NCI-H1436 (cell line): ENCODE data around the gene PHLPP1.

Source experiments
- DNase-seq: peaks from one replicate; lab custom pipeline; 2025; lab: John Stamatoyannopoulos, UW

The PHLPP1 gene

DNA sequence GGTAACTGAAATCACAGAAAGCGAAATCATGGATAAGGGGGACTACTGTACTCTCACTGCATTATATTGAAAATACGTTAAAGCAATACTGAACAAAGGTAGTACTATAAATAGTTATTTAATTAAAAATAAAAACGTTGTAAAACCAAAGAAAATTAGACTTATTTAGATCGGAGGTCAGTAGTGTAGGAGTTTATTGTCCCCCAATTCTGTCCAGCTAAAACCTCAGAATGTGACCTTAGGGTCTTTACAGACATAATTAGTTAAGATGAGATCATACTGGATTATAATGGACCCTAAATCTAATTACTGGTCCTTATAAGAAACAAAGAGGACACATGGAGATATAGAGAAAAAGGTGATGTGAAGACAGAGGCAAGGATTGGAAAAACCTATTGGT is 95.3 kb downstream of the PHLPP1 start:
- DNase-seq = no peak

DNA sequence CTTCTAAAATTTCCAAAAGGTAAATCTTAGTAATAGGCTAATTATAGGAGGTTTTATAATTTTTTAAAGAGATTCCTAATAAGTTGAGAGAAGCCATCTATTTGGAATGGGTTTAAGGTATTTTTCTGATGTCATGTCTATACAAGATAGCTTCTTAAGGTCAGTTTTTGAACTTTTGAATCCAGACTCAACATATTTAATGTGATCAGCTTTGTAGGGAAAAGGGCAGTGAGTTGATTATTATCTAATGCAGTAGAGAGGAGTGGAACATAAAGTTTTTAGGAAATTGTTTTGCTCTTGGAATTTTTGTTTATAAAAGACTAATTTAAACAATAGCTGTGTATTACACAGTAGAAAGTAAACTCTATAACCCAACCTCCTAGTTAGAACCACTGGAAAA is 96.3 kb downstream of the PHLPP1 start:
- no peak for DNase-seq

DNA sequence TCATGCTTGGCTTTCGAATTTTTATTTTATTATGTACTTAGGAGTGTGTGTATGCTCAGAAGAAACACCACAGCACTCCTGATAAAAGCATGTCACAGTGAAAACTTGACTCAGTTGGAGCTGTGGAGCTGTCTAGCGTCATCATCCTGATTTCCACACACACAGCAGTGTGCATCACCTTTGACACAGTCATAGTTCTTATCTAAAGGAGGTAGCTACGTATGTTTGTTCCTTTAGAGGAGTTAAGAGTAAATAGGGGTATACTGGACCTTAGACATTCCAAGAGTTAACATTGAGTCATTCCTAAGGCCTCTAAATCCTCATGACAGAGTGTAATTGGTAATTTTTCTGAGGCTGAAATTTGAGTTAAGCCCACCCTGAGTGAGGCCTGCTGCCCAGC is 96.9 kb downstream of the PHLPP1 start:
- no peak for DNase-seq

DNA sequence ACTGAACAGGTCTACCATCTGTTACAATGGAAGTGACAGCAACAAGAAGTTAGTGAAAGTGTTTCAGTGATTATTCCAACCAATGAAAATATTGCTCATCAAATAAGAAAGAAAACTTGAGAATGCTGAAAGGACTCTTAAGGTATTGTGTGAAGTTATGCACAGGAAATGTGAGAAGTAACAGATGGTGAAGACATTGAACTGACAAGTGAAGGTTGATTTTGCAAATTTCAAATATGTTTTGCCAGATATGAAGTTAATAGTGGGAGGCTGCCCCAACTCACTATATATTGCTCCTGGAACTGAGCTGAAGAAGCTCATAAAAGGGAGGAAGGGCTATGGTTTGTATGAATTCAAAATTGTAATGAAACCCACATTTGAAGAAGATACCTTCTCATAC is 97.5 kb downstream of the PHLPP1 start:
- DNase-seq = no peak

DNA sequence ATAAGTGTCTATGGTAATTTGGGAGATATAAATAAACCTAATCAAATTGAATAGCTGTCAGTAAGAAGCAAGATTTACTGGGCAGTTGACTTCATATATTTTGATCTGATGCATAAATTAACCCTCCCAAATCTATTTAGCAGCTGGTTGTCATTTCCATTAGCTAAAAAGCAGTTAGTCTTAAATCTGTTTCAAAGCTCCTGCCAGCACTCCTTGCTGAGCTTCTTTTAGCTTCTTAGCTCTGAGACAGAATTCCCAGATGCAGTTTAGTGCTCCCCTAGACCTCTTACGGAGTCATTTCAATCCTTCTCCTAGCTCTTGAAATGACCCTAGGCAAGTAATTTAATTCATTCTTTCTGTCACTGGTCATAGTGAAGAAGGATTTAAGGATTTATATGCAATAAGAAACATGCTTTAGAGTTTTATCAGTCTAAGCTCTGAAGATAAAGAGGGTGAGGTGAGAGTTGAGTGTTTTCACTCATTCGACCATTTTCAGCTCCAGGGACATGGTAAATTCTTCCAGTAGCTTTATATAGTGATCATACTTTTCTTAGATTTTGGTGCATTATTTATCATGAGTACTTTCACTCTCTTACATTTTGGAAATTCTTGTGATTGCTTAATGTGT is 98.9 kb downstream of the PHLPP1 start:
- DNase-seq = no peak

DNA sequence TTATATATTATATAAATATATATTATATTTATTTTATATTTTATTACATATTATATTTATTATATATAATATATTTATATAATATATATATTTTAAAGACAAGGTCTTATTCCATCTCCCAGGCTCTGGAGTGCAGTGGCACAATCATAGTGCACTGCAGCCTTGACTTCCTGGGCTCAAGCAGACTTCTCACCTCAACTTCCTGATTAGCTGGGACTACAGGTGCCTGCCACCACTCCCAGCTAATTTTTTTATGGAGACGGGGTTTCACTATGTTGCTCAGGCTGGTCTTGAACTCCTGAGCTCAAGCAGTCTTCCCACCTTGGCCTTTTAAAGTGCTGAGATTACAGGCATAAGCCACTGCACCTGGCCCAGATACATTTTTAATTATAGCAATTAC is 110.0 kb downstream of the PHLPP1 start:
- DNase-seq = no peak

DNA sequence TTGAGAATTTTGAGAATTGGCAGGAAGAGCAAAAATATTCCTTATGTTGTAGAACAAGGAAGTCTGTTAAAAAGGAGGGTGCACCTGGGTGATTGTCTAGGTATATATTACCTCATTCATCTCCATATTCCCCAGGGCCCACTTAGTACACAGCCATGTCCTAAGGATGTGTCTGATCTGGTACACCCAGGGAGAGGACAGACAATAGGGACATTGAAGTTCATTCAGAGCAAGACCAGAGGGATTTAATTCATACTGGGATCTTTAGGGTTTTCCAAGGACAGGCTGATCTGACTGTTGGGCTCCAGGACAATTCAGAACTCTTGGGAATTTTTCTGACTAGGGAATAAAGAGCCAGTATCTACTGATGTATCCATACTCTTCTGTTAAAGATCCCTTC is 112.1 kb downstream of the PHLPP1 start:
- no peak for DNase-seq

DNA sequence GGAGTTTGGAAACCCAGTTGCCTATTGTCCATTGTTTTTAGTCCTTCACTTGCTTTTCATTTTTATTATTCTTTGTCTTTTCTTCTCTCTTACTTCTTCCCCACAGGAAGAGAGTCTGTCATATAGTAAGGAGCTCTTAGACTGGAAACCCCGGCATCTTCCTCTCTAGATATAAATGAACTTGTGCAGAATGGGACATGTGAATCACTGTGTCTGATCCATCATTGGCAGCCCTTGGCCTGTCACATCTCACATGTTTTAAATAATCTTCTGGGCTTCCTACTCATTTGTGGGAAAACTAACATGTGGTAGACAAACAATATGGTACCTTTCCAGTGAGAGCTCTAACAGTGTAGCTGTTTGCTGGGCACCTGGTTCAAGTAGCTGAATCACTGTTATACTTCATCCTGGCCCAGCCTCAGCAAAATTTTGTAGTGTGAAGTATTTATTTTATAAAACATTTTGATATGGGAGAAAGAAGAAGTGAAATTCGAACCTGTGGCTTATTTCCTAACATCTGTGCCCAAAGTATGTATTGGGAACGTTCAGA is 112.8 kb downstream of the PHLPP1 start:
- no peak for DNase-seq

DNA sequence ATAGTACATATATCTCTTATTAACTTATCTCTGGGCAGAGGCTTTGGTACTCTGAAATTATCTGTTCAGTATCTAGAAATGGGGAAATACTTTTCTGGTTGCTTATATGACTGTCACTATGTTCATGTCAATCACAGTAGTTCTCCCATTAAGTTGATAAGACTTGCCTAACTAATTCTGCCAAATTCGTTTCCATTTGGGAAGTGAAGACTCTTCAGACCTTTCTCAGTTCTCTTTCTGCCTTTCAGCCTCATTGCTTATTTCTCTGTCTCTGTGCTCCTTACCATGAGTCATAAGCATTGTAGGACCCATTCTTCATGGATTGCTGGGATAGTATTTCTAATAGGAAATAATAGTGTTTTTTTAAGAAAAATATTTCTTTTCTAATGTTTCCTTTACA is 113.5 kb downstream of the PHLPP1 start:
- DNase-seq = no peak

DNA sequence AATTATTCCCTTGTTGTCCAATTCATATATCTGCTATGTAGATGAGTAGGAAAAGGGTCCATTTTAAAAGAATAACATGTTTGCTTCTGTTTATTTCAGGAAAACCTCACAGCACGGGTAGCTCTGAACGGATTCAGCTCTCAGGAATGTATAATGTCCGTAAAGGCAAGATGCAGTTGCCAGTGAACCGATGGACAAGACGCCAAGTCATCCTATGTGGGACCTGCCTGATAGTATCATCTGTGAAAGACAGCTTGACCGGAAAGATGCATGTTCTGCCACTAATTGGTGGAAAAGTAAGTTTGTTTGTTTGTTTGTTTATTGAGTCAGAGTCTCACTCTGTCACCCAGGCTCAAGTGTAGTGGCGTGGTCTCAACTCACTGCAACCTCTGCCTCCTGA is 114.6 kb downstream of the PHLPP1 start:
- no peak for DNase-seq

DNA sequence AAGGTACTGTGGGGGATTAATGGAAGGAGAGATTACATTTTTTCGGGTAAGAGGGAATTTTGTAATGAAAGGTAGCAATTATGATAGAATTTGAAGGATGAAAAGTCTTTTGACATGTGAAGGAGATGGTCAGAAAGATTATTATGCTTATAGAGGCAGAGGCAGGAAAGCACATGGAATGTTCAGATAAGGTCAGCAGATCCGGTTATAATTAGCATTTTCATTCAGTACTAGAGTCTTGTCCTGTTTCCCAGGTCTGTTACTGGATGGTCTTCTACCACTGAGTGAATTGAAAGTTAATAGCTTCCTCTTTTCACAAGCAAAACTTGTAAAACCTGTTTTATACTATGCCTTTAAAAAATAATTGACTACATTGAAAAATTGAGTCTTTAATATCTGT is 116.9 kb downstream of the PHLPP1 start:
- no peak for DNase-seq

DNA sequence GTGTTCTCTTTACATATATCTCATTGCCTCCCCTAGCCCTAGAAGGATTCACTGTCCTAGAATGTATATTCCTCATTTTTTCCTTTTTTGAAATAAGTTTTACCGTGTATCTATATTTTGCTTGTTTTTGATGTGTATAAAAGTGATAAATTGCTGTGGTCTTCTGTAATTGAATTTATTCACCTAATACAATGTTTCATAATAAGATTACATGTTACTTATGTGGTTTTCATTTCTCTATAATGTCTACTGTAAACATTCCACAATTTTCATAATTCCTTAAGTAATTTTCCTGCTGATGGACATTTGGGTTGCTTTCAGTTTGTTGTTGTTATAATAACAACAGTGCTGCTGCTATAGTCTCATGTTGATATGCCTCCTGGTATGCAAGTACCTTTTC is 118.2 kb downstream of the PHLPP1 start:
- no peak for DNase-seq

DNA sequence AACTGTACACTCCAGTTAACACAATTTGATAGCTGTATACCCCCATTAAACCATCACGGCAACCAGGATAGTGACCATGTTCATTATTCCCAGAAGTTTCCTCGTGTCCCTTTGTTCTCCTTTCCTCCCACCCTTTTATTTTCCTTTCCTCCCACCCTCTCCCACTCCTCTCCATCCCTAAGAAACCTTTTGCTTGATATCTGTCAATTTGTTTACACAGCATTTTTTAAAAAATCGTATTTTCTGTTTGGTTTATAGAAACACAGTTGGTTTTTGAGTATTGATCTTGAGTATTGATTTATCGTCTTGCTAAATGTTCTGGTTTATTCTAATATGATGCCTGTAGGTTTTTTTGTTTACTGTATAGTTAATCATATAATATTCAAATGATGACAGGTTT is 119.4 kb downstream of the PHLPP1 start:
- DNase-seq = no peak

DNA sequence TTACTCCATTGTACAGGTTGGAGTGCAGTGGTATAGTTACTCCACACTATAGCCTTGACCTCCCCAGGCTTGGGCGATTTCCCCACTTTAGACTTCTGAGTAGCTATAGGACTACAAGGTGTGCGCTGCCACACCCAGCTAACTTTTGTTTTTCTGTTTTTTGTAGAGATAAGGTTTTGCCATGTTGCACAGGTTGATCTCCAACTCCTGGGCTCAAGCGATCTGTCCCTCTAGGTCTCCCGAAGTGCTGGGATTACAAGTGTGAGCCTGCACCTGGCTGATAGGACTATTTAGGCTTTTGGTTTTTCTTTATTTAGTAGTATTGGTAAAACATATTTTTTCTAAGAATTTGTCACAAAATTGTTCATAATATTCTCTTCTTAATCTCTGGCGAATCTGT is 121.7 kb downstream of the PHLPP1 start:
- no peak for DNase-seq

DNA sequence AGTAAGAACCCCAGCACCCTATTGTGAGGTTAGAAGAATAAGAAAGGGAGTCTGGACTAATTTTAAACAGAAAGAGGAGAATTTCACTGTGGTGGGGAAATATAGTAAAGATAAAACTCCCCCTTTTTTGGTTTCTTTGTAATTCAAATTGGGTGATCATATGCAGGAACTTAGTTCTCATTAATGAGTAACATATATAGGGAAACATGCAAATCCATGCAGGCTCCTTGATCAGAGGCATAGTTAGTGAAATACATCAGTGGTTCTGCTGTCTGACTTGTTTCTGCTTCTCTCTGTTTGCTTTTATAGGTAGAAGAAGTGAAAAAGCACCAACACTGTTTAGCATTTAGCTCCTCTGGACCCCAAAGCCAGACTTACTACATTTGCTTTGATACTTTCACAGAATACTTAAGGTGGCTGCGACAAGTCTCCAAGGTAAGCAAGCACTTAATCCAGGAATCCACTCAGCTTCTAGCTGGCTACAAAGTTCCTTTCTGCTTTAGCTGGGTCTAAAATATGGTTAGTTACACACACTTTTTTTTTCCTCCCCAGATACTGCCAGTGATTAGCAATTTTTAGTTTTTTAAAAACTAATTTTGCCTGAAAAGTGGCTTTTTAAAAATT is 123.2 kb downstream of the PHLPP1 start:
- no peak for DNase-seq

DNA sequence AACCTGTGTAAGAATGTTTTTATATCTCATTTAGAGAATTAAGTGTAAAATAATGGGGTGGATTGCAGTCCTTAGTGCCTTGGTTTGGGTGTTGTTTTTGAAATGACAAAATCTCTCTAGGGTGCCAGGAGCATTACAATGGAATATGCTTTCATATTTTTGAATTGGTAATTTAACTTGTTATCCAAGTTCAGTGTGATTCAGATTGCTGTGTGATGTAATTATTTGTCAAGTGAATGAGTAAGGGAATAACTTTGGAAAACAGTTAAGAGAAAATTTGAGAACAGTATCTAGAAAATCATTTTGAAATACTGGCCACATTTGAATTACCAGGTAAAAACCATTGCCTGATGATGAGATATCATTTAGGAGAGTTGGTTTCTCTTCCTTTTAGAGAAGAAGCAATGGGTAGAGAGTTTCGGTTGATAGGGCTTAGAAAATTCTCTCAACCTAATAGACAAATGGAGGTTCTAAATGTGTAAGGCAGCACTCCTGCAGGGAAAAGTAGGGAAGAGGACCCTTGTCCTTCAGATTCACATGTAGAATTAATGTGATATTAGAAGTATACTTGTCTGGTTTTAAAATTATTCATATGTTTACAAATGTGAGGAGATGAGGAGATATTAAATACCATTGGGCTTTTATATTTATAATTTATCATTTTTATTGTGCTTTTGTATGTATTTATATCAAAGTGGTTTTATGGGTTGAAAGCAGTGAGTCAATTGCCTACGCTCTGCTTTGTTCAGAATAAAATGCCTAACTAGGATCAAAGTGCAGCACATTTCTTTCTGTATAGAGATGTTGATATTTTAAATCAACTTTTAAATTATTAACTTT is 124.8 kb downstream of the PHLPP1 start:
- no peak for DNase-seq

DNA sequence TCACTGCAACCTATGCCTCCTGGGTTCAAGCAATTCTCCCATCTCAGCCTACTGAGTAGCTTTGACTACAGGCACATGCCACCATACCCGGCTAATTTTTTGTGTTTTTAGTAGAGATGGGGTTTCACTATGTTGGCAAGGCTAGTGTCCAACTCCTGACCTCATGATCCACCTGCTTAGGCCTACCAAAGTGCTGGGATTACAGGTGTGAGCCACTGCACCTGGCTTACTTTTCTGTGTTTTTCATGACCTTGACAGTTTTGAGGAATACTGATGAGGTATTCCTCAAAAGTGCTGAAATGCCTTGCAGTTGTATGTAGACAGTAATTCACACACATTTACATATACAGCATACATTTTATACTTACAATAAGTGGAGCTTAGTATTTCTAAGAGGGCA is 126.1 kb downstream of the PHLPP1 start:
- no peak for DNase-seq

DNA sequence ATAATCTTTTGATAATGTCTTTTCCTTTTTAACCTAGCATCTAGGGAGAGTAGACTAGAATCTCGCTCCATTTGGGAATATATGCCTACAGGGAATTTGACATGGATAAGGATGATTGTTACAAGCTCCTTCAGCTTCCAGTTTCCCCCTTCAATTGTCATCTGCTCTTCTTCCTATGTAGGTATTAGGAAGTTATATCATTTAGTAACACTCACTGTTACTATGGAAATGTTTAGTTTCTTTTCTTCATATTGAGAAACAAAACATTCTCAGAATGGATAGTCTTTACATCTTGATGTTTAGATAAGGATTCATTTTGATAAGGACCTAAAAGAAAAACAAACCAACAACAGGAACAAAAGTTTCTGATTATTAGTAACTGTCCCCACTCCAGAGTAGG is 127.6 kb downstream of the PHLPP1 start:
- DNase-seq = no peak

DNA sequence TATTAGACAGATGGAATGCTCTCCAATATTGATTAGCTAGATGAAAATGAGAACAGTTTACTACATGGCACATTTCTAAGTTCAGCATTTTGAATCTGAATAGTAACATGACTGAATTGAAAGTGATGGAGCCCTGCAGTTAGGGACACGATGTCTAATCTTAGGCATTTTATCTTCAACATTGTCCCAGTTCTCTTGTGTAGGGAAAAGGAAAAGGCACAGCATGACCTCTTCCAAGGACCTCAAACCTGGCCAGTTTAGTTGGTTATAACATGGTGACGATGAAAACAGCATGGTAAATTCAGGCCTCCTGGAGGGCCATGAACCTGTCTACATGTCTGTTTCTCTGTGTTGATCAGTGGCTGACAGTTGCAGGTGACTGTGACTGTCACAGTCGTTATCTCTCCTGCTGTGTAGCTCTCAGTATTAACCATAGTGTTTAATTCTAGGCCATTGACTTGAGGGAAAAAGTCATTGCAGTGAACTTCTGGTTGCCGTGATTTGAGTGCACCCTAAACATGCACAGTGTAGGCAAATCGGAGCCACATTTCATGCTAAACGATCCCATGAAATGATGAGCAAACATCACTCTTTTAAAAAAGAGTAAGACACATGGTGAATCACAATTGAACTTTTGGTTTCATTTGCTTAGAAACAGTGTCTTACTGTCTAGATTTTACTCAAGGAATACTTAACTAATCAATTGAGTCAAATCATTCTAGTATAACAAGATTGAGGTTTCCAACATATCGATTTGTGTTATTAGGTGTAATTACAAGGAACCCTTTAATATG is 129.7 kb downstream of the PHLPP1 start:
- DNase-seq = no peak

DNA sequence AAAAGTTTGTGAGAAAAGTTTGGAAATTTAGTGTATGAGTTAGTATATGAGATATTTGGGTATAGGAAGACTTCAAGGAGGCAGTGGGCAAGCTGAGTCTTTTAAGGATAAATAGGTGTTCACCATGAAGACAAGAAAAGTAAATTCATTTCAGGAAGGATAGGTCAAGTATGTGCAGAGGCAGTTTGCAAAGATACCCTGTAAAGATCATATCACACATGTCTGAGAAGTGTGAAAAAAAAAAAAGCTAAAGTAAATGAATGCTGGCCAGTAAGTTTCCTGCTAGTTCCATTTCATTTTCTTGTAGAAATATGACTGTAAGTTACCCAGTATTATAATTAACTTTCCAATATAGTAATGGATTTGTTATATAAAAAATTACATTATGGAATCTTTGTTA is 131.0 kb downstream of the PHLPP1 start:
- DNase-seq = no peak

DNA sequence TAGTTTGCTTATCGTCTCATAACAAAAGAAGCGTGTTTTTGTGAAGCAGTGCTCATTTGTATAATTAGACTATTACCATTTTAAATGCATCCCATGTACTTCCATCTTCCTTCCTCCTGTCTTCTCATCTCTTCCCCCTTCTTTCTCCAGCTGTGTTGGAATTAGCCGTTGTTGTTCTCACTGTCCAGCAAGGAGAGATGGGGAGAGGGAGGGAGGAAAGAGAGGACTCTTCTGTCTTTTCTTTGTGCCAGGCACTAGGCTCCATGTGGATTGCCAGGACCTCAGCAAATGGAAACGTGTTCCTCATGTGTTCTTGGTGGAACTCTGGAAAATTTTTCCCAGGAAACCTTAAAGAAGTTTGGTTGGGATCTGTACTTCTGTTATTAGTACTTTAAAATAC is 131.7 kb downstream of the PHLPP1 start:
- no peak for DNase-seq

DNA sequence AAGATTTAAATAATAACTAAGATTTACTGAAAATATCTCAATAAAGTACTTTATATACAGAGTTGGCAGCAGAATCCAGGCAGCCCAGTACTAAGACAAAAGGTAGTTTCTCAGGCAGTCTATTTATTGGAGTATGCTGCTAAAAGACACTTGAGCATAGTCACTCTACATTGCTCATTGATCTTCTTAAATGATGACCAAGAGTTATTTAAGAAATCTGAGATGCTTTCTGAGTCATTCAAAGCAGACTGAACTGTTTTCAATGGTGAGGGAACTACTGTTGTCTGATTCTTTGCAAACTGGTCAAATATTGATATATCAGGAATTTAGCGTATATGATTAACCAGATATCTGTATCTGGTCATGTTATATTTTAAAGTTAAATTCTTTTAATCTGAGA is 133.6 kb downstream of the PHLPP1 start:
- DNase-seq = no peak
